HG03354 (cell line): ENCODE results near the gene SFRP5.

ENCODE experiments used
- ATAC-seq: cut with Tn5 transposase; IDR thresholded peaks from one replicate; pipeline ENCODE4 v1.9.1; 2021; ENCODE audit warnings: mild to moderate bottlenecking; ENCODE audit not compliant: unreplicated experiment, poor library complexity, severe bottlenecking

SFRP5 gene

GRCh38 chr10:97717627-97718026 is 54.2 kb downstream of the SFRP5 start:
- ATAC-seq, result no peak
